ENCODE measurements around the gene RRBP1.
A peak's percentile ranks its signal among the peaks of the same experiment; 100 is the strongest.

The RRBP1 gene

DNA sequence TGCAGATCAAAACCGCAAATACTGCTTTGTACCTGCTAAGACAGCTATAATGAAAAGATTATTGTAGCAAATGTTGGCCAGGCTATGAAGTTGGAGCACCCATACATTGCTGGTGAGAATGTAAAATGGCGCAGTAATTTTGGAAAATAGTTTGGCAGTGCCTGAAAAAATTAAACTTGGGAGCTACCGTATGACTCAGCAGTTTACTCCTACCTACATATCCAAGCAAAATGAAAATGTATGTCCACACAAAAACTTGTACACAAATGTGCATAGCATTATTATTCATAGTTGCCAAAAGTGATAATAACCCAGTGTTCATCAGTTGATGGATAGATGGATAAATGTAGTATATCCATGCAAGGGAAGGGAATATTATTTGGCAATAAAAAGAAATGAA, 98.9 kb downstream of the RRBP1 start:
- H3K4me3 Mint-ChIP-seq = no peak overlapping the region
- no peak for ATAC-seq
- no peaks in the 10 kb centered on the region for H3K27me3 Mint-ChIP-seq
- H3K27ac Mint-ChIP-seq = no peak overlapping the region
- H3K9me3 Mint-ChIP-seq = no peaks in the 10 kb centered on the region
- H3K36me3 Mint-ChIP-seq (ENCODE audit: low read depth) = peaks cover 2% of the 10 kb centered on the region
- DNase-seq = no peak
- H3K4me1 Mint-ChIP-seq = peaks cover 29% of the 10 kb centered on the region

- no peak overlapping the region for H3K27ac Mint-ChIP-seq
- H3K9me3 Mint-ChIP-seq = no peaks in the 10 kb centered on the region
- no peaks in the 10 kb centered on the region for H3K27me3 Mint-ChIP-seq
- H3K36me3 Mint-ChIP-seq (ENCODE audit: low read depth) = peaks cover 2% of the 10 kb centered on the region
- no peak overlapping the region for H3K4me3 Mint-ChIP-seq
- peaks cover 20% of the 10 kb centered on the region for H3K4me1 Mint-ChIP-seq
- ATAC-seq = no peak
- no peak for DNase-seq
Observed at GRCh38 chr20:17580895-17581294, 101.1 kb downstream of the RRBP1 start.

DNA sequence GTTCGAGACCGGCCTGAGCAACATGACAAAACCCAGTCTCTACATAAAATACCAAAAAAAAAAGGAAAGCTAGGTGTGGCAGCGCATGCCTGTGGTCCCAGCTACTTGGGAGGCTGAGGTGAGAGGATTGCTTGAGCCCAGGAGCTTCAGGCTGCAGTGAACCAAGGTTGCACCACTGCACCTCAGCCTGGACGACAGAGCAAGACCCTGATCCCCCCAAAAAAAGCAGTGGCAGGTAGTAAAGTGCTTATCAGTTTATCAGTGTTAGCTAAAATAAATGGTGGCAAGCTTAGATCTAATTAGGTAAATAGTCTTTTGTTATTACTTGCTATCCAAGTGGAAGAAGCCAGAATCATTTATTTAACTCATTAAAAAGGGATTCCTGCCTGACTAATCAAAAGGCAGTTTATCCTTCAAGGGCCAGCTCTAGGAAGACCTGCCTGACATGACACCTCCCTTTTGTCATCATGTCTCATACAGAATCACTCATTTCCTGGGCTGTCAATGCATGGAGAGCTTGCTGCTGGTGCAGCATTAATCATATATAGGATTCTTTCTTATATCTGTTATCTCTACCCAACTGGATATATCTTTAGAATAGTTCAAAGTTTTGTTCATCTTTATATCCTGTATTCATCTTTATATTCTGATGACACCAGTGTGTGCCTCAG, 102.5 kb downstream of the RRBP1 start:
- no peak overlapping the region for H3K27ac Mint-ChIP-seq
- H3K4me3 Mint-ChIP-seq = no peak overlapping the region
- H3K36me3 Mint-ChIP-seq (ENCODE audit: low read depth) = peaks cover 2% of the 10 kb centered on the region
- no peak for ATAC-seq
- no peaks in the 10 kb centered on the region for H3K27me3 Mint-ChIP-seq
- peaks cover 22% of the 10 kb centered on the region for H3K4me1 Mint-ChIP-seq
- H3K9me3 Mint-ChIP-seq = no peaks in the 10 kb centered on the region
- DNase-seq = no peak

DNA sequence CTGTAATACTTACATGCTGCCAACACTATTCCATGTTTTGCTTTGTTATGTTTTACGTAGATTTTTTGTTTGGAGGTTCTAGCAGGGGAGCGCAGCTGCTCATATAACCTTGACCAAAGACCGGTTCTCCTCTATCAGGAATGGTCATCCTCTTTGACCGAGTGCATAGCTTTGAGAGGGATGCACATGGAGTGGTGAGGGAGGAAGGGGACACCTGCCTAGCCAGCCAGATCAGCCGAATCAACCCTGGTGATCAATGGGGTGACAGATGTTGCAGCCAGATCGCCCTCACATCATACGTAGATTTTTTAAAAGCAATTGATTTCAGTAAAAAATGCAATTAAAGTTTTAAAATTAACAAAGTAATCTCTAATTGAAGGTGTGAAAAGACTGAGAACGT, 105.8 kb downstream of the RRBP1 start:
- Mint-ChIP-seq H3K27ac (no peak overlapping the region), H3K9me3 (no peaks in the 10 kb centered on the region), H3K36me3 (ENCODE audit: low read depth) (peaks cover 4% of the 10 kb centered on the region), H3K4me3 (no peak overlapping the region), H3K4me1 (peaks cover 28% of the 10 kb centered on the region), H3K27me3 (no peaks in the 10 kb centered on the region)
- ATAC-seq (no peak), DNase-seq (no peak)

- Mint-ChIP-seq H3K9me3 (no peaks in the 10 kb centered on the region), H3K27me3 (peaks cover 1% of the 10 kb centered on the region), H3K36me3 (ENCODE audit: low read depth) (peaks cover 2% of the 10 kb centered on the region), H3K4me3 (no peak overlapping the region), H3K27ac (no peak overlapping the region), H3K4me1 (peaks cover 20% of the 10 kb centered on the region)
- no peak for DNase-seq
- no peak for ATAC-seq
Observed at GRCh38 chr20:17573463-17573862, 108.6 kb downstream of the RRBP1 start.

DNA sequence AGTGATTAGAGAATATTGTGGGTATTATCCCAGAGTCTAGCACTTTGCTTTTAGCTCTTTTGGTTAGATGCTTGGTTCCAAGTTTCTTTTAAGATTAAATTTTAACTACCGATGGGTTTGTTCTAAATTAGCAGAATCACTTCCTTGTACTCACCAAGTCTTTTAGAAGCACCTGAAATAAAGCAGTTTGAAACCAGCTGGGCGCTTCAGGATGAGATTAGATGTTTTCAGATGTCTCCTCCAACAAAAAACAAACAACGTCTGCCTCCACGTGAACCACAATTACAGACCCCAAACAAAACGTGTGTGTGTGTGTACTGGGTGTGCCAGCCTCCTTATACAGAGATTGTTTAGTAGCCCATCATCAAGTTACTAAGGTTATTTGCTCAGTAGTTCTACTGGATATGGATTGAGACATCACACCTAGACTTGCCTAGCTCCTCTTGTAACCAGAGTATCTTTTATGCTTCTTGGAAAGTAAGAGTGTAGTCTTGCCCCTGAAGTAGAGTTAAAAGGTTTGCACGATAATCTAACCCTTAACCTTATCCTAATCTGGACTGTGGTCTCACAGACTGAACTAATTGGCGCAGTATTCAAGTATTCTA, 109.9 kb downstream of the RRBP1 start:
- H3K27ac Mint-ChIP-seq = no peak overlapping the region
- peak overlapping the region; percentile 40 for H3K4me3 Mint-ChIP-seq
- peaks cover 2% of the 10 kb centered on the region for H3K36me3 Mint-ChIP-seq (ENCODE audit: low read depth)
- no peaks in the 10 kb centered on the region for H3K9me3 Mint-ChIP-seq
- ATAC-seq (no peak), DNase-seq (no peak)
- peaks cover 20% of the 10 kb centered on the region for H3K4me1 Mint-ChIP-seq
- H3K27me3 Mint-ChIP-seq = peaks cover 10% of the 10 kb centered on the region

DNA sequence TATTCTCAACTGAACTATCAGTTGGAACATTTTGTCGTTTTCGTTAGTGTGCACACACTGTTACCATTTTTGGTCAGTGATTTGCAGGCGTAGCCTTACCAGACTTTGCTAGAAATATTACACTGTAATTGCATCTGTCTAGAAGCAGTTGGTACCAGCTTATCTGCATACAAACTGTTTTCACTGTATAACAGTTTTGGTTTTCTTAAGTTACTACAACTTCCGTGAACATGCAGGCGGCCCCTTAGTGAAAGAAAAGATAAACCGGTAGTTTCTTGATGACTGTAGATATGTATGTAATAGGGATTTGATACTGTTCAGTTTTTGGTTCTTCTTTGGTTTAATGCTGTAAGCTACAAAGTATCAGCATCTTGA, 110.9 kb downstream of the RRBP1 start:
- Mint-ChIP-seq H3K4me3 (peak overlapping the region; percentile 87), H3K27me3 (peaks cover 10% of the 10 kb centered on the region), H3K36me3 (ENCODE audit: low read depth) (peaks cover 2% of the 10 kb centered on the region), H3K9me3 (no peaks in the 10 kb centered on the region), H3K4me1 (peaks cover 20% of the 10 kb centered on the region), H3K27ac (peak overlapping the region; percentile 75)
- no peak for DNase-seq
- ATAC-seq = peak; percentile 22

- peak; percentile 26 for DNase-seq
- ATAC-seq = peak; percentile 39
- H3K4me3 Mint-ChIP-seq = peak overlapping the region; percentile 87
- H3K9me3 Mint-ChIP-seq = no peaks in the 10 kb centered on the region
- H3K27me3 Mint-ChIP-seq = peaks cover 10% of the 10 kb centered on the region
- H3K4me1 Mint-ChIP-seq = peaks cover 20% of the 10 kb centered on the region
- peak overlapping the region; percentile 75 for H3K27ac Mint-ChIP-seq
- H3K36me3 Mint-ChIP-seq (ENCODE audit: low read depth) = peaks cover 2% of the 10 kb centered on the region
Observed at GRCh38 chr20:17570347-17571152, 111.5 kb downstream of the RRBP1 start.

GRCh38 chr20:17569616-17570346, 112.3 kb downstream of the RRBP1 start, which contains the start of gene DSTN:
Gene DSTN (plus strand): TSS chr20:17570075. CDS start chr20:17570209, 134 bp downstream.
- peak within 1 kb of the TSS; percentile 75 for H3K27ac Mint-ChIP-seq
- peaks cover 2% of the 10 kb centered on the region for H3K36me3 Mint-ChIP-seq (ENCODE audit: low read depth)
- peak; percentile 90 for DNase-seq
- peaks cover 12% of the 10 kb centered on the region for H3K27me3 Mint-ChIP-seq
- peak within 1 kb of the TSS; percentile 87 for H3K4me3 Mint-ChIP-seq
- H3K9me3 Mint-ChIP-seq = no peaks in the 10 kb centered on the region
- peaks cover 18% of the 10 kb centered on the region for H3K4me1 Mint-ChIP-seq
- peak; percentile 97 for ATAC-seq

DNA sequence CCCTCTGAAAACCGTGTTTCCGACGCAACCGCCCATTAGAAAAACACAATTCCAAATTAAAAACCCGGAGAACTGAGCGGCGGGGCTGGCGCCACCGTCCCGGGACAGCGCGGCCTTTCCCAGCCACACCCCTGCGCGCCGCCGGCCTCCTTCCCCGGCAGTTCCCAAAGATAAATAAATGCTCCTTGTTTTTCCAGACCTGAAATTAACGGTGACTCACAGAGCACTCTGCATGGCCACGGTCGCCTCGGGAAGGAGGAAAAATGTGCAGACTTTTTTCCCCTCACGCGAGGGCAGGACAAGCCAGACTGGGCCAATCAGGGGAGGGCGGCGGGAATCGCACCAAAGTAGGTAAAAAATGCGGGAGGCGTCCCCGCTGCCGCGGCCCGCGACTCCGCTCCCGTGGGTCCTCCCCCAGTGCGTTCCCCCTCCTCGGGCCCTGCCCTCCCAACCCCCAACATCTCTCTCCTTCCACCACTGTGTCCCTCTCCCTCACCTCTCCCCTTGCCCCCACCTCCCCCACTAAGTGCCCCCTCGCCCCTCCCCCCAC, 113.0 kb downstream of the RRBP1 start:
- peaks cover 2% of the 10 kb centered on the region for H3K36me3 Mint-ChIP-seq (ENCODE audit: low read depth)
- H3K4me1 Mint-ChIP-seq = peaks cover 18% of the 10 kb centered on the region
- DNase-seq (peak; percentile 27), ATAC-seq (no peak)
- no peaks in the 10 kb centered on the region for H3K9me3 Mint-ChIP-seq
- no peak overlapping the region for H3K27ac Mint-ChIP-seq
- peak overlapping the region; percentile 58 for H3K4me3 Mint-ChIP-seq
- H3K27me3 Mint-ChIP-seq = peaks cover 13% of the 10 kb centered on the region

- H3K36me3 Mint-ChIP-seq (ENCODE audit: low read depth) = peaks cover 2% of the 10 kb centered on the region
Observed at GRCh38 chr20:17568045-17568788, 113.8 kb downstream of the RRBP1 start.

DNA sequence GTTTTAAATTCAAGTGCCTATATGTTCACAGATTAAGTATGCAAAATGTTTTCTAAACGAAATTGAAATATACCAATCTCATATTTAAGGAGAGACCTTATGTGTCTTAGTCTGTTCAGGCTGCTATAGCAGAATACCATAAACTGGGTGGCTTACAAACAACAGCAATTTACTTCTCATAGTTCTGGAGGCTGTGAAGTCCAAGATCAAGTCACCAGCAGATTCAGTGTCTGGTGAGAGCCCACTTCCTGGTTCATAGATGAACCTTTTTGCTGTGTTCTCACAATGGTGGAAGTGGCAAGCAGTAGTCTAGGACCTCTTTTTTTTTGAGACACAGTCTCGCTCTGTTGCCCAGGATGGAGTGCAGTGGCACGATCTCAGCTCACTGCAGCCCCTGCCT, 115.7 kb downstream of the RRBP1 start:
- DNase-seq (no peak), ATAC-seq (no peak)
- no peak overlapping the region for H3K4me3 Mint-ChIP-seq
- H3K9me3 Mint-ChIP-seq = no peaks in the 10 kb centered on the region
- peaks cover 13% of the 10 kb centered on the region for H3K27me3 Mint-ChIP-seq
- H3K27ac Mint-ChIP-seq = no peak overlapping the region
- no peaks in the 10 kb centered on the region for H3K36me3 Mint-ChIP-seq (ENCODE audit: low read depth)
- peaks cover 11% of the 10 kb centered on the region for H3K4me1 Mint-ChIP-seq

More at GRCh38 chr20:17568045-17568788, 113.8 kb downstream of the RRBP1 start:
- no peak for ATAC-seq
- Mint-ChIP-seq H3K4me1 (peaks cover 18% of the 10 kb centered on the region), H3K27me3 (peaks cover 13% of the 10 kb centered on the region), H3K9me3 (no peaks in the 10 kb centered on the region), H3K4me3 (peak overlapping the region; percentile 58), H3K27ac (peak overlapping the region; percentile 41)
- no peak for DNase-seq

DNA sequence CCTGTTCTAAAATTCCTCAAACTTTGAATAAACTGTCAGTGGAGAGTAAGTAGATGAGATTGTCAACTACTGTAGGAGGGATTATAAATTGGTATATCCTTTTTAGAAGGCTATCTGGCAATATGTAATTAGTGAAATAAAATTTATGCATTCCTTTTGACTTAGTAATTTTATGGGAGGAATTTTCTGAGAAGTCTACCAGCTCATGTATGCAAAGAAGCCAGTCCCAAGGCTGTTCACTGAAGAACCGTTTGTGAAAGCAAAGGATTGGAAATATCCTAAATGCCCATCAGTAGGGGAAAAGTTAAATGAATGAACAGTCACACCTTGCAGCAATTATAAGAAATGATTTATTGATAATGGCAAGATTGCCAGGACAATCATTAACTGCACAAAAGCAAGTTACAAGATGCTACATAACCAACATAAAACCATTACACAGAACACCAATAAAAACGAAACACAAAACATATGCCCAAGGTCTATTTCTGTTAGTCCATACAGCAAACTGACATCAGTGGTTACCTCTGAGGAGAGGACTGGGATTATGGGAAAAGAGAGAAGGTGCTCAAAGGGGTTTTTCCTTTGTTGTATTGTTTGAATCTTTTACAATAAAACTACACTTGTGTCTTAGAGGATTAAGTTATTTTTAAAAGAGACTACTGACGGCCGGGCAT, 116.7 kb downstream of the RRBP1 start:
- no peak overlapping the region for H3K27ac Mint-ChIP-seq
- ATAC-seq (no peak), DNase-seq (no peak)
- no peaks in the 10 kb centered on the region for H3K9me3 Mint-ChIP-seq
- peaks cover 16% of the 10 kb centered on the region for H3K4me1 Mint-ChIP-seq
- no peak overlapping the region for H3K4me3 Mint-ChIP-seq
- peaks cover 13% of the 10 kb centered on the region for H3K27me3 Mint-ChIP-seq
- H3K36me3 Mint-ChIP-seq (ENCODE audit: low read depth) = no peaks in the 10 kb centered on the region

Data from activated naive CD8-positive, alpha-beta T cell treated with anti-CD3 and anti-CD28 coated beads, Interleukin-2, amount 50 U/mL, for 24 hours (primary cell).